Peyer's patch (tissue), 4 donors: ENCODE data around the gene CORIN.

Experiments
- CTCF ChIP-seq, 6 experiments: fragments of 450-650 bp in 4 of 6; fragments of 200-600 bp in 2 of 6; sonication (generic) in 1 of 6; IDR thresholded peaks; one replicate each; pipeline ENCODE4 v1.5.1; 2017 to 2019; ENCODE audit warnings: antibody characterized with exemption in 6 of 6, mild to moderate bottlenecking in 3 of 6, moderate library complexity in 1 of 6
- POLR2A ChIP-seq, 2 donors: fragments of 450-650 bp; IDR thresholded peaks; one replicate each; pipeline ENCODE4 v1.5.1; 2017; ENCODE audit warnings: antibody characterized with exemption in 2 of 2, mild to moderate bottlenecking in 2 of 2, moderate library complexity in 2 of 2

- TF ChIP-seq CTCF (IDR thresholded peaks at IDR 0.05) (no peak), POLR2A (IDR thresholded peaks at IDR 0.05) (no peak)
These were observed 286.2 kb downstream of the CORIN start for GRCh38 chr4:47551682-47552081.
